GM21381 (cell line): ENCODE data around the gene WDFY1.

ENCODE experiments used
- ATAC-seq: cut with Tn5 transposase; IDR thresholded peaks from one replicate; pipeline ENCODE4 v1.9.1; 2021; ENCODE audit warnings: mild to moderate bottlenecking, moderate library complexity; ENCODE audit not compliant: unreplicated experiment

WDFY1 gene

DNA sequence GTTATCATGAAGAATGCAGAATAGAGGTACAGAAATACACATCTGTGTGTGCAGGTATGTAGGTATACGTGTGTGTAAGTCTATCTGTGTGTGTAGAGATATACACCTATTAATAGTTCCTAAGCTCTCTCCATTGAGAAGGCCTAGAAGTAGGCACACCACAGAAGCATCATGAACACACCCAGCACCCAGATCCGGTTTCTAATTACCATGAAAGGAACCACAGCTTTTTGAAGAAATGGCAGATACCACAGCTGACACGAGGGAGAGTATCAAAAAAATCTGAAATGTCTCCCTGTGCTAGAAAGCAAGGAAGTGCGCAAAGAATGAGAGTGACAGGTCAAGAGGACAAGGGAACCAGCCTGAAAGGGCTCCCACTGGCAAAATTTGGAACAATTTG, 80.0 kb downstream of the WDFY1 start:
- no peak for ATAC-seq

DNA sequence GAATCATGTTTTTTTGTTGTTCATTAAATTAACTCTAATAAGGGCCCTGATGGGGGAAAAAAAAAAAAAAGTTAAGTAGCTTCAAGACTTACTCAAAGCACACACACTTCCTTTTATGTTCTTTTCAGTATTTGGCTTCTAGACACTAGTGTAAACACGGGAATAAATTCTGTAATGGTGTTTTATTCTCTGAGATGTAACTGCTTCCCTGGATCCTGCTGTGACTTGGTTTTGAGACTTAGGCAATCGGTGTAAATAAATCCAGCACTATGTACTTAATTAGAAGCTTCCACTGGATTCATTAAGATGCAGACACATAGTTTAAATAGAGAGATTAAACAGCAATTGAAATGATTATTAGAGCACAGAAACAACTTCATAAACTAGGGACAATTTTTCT, 81.6 kb downstream of the WDFY1 start:
- ATAC-seq = no peak

DNA sequence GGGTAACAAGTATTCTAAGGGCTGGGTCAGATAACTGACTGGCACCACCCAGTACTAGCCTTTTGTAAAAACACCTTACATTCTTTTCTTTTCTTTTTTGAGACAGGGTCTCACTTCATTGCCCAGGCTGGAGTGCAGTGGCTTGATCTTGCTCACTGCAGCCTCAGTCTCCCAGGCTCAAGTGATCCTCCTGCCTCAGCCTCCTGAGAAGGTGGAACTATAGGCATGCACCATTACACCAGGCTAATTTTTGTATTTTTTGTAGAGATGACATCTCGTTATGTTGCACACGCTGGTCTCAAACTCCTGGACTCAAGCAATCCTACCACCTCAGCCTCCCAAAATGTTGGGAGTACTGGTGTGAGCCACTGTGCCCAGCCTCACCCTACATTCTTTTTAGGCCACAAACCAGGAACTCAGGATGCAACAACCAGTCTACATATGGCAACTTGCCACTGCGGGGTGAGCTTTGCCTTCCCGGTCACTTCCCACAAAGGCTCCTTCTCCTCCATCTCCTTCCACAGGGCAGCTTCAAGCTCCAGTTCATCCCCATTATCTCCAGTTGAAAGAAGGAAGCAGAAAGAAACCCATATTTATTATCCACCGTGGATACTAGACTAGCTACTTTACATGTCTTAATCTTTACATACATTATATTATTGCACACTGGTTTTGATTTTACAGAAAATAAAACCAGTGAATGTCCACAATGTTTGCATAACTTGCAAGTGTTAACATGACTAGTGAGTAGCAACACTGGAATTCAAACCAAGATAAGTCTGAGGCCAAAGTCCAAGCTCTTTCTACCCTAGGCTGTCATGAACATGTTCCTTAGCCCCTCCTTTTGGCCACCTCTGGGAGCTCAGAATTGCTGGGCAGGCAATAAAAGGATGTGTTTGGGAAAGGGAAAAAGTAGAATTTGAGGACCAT, 84.1 kb downstream of the WDFY1 start:
- ATAC-seq = no peak

DNA sequence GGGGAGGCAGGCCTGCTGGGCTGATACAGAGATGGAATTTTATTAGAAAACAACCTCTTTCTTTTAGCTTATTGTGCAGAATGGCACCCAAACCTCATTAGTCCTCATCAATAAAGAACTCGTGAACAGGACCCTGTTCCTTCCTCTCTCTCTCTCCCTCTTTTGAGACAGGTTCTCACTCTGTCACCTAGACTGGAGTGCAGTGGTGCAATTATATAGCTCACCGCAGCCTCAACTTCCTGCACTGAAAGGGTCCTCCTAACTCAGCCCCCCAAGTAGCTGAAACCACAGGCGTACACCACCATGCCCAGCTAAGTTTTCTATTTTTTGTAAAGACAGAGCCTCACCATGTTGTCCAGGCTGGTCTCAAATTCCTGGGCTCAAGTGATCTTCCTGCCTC, 86.1 kb downstream of the WDFY1 start:
- no peak for ATAC-seq

DNA sequence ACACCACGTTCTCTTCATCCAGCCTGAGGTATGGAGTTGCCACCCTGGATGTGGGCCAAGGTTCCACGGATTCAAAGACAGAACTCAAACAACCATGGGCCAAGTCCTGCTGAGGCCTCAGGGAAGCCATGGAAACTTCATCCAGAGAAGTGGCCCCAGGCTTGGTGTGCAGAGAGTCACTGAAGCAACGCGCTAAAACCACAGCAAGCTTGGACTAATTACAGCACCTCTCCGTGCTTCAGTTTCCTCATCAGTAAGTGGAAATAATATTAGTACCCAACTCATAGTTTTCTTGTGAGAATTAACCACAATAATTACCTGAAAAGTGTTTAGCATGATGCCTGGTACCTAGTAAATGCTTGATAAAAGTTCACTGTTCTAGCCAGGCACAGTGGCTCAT, 88.6 kb downstream of the WDFY1 start:
- ATAC-seq = peak; percentile 44

DNA sequence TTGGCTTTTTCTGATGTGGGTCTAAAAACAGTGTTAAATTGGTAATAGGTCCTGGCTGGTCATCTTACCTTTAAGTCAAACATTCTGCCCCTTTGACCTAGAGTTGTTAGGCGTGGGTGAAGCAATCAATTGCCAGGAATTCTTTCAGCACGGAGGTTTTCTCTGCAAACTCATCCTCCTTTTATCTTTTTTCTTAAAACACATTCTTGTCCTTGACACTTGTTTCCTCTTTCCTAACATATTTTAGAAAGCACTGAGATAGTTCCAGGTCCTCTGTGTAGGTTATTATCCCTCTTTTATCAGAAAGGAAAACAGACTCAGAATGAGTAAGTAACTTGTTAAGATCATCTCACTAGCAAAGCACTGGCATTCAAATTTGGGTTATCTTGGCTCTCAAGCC, 89.1 kb downstream of the WDFY1 start:
- ATAC-seq = no peak

DNA sequence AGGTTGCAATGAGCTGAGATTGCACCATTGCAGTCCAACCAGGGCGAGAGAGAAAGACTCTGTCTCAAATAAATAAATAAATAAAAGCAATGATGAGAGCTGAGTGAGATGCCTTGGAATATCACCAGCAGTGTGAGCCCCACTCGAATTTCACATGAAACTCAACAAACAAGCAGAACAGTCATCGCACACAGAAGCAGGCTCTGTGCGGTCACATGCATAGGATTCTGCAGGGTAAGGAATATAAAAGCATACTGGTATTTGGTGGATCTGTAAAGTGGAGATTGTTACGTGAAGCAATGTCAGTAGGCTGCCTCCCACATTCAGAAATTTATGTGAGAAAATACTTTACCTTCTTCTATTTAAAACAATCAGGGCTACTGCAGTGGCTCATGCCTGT, 89.7 kb downstream of the WDFY1 start:
- no peak for ATAC-seq

DNA sequence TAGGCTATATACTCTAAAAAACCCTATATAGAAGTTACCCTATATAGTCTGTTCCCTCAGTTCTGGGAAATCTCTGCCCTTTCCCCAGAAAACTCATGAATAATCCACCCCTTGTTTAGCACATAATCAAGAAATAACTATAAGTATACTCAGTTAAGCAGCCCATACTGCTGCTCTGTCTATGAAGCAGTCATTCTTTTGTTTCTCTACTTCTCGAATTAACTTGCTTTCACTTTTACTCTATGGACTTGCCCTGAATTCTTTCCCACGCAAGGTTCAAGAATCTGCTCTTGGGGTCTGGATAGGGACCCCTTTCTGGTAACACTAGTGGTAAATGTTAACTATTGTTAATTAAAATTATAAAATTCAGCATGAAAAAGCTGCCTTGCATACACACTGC, 90.4 kb downstream of the WDFY1 start:
- peak; percentile 44 for ATAC-seq

DNA sequence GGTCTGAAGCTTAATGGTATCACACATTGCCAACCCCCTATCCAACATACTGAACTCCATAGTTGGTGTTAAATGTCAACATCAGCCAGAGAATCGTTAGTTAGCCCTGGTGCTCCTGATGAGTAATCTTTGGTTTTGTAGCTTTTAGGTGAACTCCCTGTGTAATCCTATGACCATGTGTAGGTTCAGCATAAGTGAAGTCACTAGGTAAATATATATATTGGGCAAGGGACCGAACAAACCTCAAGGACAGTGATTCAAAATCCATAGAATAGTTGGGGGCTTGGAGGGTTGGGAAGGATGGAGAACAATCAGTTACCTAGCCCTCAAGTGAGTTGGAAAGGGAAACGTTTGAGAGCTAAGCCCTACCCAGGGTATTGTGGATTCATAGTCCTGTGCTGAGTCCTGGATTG, 91.7 kb downstream of the WDFY1 start:
- no peak for ATAC-seq

DNA sequence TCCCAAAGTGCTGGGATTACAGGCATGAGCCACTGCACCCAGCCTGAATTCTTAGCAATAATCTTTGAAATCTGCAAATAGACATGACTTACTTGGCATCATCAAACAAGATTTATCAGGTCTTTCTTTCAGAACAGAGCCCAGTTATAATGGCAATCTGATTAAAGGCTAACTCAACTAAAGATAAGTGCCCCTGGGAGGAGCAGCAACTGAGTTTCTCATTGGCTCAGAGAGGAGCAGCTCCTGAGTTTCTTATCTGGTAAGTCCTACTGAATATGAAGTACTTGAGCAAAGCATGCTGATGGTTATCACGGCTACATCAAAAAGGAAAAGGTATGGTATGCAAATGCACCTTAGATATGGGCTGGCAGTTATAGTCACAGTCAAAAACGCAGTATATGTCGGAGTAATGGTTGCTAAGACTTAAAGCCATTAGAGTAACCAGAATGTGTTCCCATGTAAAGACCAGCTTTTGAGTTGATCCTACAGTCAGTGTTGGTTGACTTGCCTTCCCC, 92.8 kb downstream of the WDFY1 start:
- no peak for ATAC-seq

DNA sequence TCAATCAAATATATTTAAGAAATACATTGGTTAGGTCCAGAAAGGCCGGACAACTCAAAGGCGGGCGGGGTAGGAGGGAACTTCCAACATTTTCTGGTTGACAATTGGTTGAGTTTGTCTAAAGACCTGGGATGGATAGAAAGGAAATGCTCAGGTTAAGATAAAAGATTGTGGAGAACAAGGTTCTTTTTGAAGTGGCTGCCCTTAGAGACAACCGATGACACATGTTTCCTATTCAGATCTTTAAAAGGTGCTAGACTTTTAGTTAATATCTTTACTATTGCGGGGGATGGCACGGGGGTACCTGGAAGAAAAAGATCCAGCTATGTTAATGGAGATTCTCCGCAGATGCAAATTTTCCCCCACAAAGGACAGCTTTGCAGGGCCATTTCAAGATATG, 97.7 kb downstream of the WDFY1 start:
- no peak for ATAC-seq

DNA sequence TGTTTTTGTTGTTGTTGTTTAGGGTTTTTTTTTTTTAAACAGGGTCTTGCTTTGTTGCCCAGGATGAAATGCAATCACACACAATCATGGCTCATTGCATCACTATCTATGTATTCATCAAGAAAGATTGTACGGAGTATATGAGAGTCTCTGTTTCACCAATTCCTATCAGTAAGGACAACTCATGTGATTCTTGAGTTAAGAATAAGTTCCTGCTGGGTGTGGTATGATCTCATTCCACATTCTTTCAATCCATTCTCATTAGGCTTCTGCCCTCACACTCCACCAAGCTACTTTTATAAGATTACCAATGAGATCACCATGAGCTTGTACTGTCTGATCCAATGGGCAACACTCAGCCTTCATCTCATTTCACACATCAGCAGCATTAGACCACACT, 98.6 kb downstream of the WDFY1 start:
- no peak for ATAC-seq

DNA sequence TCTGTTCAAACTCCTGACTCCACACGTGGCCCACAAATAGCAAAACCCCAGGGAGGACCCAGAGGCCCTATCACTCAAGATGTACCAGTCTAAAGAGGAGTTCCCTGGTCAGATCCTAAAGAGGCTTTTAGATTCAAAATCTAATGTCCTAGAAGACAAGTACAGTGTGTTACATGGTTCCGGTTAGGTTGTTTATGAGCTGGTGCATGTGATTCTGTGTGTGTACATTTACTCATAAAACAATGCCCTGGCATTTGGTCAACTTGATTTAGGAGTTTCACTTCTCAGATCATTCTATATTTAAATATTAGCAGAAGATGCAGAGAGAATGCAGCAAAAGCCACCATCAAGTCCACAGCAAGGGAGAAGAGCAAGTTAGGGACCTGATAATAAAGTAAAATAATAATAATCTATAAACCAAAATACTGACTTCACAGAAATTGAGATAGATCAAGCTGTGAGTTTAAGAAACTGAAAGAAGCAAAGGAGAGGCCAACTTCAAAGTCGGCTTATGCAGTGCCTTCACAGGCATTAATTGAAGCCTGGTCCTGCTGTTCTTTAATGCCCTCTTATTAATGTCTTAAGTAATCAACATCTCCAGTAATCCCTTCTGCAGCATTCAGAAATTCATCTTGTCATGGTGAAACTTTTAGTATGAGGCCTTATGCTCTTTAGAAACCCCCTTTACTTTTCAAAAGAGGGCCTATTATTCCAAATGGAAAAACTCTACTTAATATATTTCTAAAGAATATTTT, 103.5 kb downstream of the WDFY1 start:
- ATAC-seq = no peak

DNA sequence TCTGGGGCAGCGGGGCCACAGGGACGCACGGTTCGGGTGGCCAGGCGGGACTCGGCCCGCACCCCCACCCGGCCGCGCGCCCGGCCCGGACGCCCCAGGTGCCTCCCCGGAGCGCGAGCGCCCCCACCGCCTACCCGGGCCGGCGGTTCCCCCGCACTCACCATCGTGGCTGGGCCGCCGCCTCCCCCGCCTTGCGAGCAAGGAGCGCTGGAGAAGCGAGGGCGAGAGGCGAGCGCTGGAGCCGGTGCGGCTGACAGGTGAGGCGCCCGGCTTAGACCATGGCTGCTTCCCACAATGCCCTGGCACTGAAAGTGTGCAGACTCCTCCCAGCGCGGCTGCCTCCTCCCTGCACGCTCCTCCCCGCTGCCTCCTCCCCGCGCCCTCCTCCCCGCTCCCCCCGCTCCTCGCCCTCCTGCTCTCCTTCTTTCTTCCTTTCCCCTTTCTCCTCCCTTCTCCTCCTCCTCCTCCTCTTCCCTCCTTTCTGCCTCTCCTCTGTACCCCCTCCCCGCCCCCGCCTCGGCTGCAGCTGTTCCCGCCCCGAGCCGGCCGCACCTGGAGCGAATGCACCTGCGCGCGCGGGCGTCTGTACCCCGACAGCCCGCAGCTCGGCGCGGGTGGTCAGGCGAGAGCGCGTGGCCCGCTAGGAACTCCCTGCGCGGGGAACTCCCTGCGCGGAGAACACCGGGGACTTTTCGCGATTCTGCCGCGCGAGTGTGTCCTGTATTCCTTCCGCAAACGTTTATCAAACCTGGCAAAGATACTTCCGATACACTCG, 107.7 kb downstream of the WDFY1 start, which contains the start of gene AP1S3:
Gene AP1S3 (minus strand): TSS at position 296 of the 775 bp plus-strand sequence. CDS start 132 bp downstream, at position 164.
- ATAC-seq = peak; percentile 66

DNA sequence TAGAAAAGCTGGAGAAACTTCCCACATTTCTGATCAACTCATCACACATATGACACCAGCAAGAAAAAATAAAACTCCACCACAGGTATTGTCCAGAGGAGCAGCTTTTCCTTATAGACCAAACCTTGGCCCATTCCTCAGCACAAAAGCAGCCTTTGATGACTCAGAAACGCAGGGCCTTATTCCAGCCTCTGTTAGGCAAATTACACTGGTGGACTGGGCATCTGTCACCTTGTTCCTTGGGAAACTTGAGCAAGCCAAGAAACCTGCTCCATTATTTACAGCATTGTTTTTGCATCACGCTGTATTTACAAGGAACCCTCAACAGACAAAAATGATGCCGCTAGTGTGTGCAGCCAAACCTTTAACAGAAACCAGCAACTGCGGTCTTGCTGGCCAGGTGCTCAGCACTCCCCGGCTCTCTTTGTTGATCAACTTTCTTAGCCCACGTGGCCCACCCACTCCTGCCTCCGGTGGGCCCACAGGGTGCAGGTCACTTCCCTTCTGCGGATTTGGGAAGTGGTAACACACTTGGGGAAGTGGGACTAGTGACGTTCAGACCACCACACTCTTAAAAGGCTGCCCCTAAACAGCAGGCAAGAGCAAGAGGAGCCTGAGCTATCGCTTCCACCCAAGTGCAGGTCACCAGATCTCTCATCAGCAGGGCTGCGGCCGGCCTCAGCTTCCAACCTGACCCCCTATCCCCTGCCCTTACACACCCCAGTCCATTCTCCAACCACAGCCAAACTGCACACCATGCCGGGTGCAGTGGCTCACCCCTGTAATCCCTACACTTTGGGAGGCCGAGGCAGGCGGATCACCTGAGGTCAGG, 109.2 kb downstream of the WDFY1 start:
- ATAC-seq = peak; percentile 61

DNA sequence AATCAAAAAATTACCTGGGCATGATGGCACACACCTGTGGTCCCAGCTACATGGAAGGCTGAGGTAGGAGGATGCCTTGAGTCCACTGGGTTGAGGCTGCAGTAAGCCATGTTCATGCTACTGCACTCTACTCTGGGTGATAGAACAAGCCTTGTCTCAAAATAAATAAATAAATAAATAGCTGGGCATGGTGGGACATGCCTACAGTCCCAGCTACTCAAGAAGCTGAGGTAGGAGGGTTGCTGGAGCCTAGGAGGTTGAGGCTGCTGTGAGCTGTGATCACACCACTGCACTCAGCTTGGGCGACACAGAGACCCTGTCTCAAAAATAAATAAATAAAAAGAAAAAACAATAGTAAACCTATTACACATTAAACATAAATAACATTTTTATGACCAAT, 110.7 kb downstream of the WDFY1 start:
- no peak for ATAC-seq

DNA sequence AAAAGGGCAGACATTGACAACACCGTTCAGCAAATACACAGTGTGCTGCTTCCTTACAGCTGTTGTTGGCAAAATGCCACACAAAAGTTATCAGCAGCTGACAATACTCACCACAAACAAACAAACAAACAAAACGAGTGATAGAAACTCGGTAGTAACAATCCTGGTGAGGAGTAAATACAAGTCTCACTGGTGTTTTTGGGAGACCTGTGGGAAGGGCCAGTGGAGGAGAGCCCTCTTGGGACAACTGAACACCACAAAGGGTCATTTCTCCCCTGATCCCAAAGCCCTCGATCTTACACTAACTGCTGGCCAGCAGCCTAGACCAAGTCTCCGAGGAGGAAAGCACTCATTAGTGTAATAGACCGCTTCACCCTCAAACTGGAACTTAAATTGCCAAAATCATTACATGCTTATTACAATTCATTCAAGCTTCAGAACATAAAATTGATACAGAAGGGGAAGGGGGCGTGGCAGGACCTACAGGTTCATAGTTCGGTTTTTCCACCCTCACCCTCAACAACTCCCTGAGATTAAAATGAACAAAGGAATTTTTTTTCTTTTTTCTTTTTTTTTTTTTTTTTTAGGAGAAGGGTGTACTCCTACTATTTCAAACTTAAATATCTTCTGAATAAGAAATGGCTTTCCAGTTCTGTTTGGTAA, 112.8 kb downstream of the WDFY1 start:
- ATAC-seq = no peak

DNA sequence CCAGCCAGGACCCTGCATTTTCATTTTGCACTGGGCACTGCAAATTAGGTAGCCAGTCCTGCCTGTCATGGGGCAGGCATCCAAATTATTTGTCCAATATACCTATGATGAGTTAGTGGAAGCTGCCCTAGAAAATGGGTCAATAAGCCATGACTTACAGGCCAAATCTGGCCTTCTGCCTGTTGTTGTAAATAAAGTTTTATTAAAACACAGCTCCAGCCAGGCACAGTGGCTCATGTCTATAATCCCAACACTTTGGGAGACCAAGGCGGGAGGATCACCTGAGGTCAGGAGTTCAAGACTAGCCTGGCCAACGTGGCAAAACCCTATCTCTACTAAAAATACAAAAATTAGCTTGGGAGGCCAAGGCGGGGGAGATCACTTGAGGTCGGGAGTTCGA, 116.0 kb downstream of the WDFY1 start:
- no peak for ATAC-seq

DNA sequence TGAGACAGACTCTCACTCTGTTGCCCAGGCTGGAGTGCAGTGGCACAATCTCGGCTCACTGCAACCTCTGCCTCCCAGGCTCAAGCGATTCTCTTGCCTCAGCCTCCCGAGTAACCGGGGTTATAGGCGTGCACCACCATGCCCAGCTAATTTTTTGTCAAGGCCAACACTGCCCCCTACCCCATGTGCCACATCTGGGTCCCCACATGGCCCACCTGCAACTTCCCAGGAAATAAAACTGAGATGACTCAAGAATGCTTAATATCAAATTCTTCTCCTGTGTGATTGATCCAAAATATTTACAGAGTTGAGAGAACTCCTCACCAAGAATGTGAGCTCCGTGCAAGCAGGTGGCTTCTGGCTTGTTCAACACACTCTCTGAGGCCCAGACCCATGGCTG, 116.8 kb downstream of the WDFY1 start:
- no peak for ATAC-seq

DNA sequence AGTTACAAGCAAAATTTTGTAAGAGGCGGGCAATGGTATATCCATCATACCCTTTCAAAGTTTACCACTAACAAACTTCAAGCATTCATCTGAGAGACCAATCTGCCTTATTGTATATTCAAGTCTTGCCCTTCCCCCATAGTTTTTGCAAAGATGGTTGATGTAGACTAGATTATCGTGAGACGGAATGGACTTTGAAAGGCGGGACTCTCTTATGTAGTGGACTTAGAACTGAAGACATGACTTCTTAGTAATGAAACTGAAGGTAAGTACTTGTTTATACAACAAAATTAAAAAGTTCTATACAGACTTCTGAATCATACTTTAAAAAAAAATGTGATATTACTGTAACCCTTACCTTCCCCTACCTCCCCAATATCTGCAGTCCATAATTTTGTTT, 118.1 kb downstream of the WDFY1 start:
- no peak for ATAC-seq
